GM18507 (cell line): ENCODE data around the gene FXYD3.
A peak's percentile ranks its signal among the peaks of the same experiment; 100 is the strongest.

Experiments used
- DNase-seq: peaks from one replicate; pipeline ENCODE4 v3.0.0; 2011; ENCODE audit warnings: low read depth; ENCODE audit not compliant: insufficient read length; ENCODE audit errors: extremely low spot score
- FAIRE-seq: peaks from 2 replicates; lab custom pipeline; 2011; peaks lifted over from hg19 to GRCh38; lab: Jason Lieb, UNC

FXYD3 gene, protein sequence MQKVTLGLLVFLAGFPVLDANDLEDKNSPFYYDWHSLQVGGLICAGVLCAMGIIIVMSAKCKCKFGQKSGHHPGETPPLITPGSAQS

GRCh38 chr19:35115177-35115951 is at the start of gene FXYD3:
Gene FXYD3 (plus strand): TSS chr19:35115823. CDS start chr19:35119377, 3,554 bp downstream.
- no peak for FAIRE-seq
- DNase-seq: no peak

GRCh38 chr19:35066121-35066520 is 49.5 kb upstream of the FXYD3 start:
- FAIRE-seq: no peak
- no peak for DNase-seq

DNA sequence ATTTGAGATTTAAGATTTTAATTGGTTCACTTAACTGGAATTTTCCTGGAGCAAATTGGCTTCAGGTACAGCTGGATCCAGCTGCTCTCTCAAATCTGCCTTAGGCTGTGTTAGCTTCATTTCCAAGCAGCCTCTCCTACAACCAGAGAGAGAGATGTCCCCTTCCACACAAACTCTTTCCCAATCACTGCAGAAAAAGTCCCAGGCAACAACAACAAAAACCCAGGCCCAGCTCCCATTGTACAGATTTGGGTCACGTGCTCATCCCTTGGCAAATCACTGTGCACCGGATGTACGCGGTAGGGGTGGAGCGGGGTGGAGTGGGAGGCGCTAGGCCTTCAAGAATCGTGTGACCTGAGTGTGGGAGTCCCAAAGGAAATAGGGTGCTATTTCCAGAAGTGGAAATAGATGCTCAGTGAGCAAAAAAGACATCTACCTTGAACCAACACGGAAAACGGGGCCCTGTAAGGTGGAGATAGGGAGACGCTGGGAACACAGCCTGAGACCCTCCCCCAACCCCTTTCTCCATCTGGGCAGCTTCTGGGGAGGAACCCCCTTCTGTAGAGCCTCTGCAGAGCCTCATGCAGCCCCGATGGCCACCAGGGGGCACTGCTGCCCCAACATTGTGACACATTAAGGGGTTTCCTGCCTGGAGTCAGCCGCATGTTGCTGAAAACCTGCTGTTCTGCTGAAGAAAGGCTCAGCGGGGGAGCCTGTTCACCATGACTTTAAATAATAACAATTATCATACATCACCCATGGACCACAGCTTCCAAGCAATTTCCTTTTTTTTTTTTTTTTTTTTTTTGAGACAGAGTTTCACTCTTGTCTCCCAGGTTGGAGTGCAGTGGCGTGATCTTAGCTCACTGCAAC is 48.7 kb upstream of the FXYD3 start:
- DNase-seq (peak; percentile 80), FAIRE-seq (peak; percentile 96)

DNA sequence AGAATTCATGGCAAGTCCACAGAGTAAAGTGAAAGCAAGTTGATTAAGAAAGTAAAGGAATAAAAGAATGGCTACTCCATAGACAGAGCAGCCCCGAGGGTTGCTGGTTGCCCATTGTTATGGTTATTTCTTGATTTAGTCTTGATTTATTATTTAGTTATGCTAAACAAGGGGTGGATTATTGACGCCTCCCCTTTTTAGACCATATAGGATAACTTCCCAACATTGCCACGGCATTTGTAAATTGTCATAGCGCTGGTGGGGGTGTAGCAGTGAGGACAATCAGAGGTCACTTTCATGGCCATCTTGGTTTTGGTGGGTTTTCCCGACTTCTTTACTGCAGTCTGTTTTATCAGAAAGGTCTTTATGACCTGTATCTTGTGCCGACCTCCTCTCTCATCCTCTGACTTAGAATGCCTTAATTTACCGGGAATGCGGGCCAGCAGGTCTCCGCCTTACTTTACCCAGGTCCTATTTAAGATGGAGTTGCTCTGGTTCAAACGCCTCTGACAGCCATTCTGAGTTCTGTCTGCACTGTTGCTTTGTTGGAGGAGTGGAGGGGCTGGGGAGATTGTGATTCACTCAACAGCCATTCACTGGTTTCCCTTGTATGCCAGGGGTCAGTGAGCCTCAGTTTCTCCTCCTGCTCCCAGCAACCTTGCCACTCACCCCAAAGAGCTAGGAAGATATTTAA is 46.5 kb upstream of the FXYD3 start:
- no peak for DNase-seq
- no peak for FAIRE-seq

- no peak for DNase-seq
Observed at GRCh38 chr19:35069696-35070095, 45.9 kb upstream of the FXYD3 start.

DNA sequence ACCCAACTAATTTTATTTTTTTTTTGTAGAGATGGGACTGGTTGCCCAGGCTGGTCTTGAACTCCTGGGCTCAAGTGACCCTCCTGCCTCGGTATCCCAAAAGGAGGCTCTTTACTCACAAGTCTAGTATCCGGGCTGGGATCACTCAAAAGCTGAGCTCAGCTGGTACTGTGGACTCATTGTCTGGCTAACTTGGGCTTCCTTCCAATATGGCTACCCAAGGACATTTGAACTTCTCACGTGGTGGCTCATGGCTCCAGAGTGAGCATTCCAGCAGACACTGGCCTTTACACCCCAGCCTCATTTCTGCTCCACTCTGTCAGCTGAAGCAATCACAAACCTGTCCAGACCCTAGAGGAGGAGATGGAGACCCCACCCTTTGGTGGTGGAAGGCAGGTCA is 45.2 kb upstream of the FXYD3 start:
- no peak for FAIRE-seq
- no peak for DNase-seq

More at GRCh38 chr19:35069696-35070095, 45.9 kb upstream of the FXYD3 start:
- FAIRE-seq: no peak

DNA sequence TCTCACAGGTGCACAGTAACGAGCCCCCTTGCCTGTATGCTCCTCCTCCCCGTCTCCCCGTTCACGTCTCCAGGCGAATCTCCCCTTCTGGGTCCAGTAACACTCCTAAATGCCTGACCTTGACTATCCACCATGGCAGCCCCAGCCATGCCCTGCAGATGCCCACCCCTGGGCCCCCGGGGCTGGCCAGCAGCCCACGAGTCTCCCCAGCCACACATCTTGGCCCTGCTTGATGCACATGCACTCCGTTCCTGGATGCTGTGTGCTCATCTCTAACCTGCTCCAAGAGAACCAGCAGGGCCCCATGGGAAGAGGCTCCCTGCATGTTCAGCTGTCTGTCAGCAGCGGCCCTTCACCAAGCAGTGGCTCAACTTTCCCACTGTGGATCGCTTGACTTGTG is 42.1 kb upstream of the FXYD3 start:
- DNase-seq: no peak

DNA sequence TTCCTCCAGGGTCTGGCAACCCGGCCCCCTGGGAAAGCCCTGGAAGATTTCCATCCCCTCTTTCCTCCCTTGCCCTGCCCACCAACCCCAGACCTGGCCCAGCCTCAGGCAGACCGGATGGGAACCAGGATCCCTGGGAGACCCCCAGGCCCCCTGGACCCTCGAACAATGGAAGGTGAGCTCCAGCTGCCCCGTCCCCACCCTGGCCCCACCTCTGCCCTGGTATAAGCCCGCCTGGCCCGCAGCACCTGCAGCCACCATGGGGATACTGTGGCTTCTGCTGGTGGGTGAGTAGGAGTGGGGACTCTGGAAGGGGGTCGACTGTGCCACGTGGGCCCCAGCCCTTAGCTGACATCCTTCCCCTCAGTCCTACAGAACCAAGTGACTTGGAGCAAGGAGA is 41.7 kb upstream of the FXYD3 start:
- no peak for DNase-seq
- no peak for FAIRE-seq

More for the DNA sequence above, 42.1 kb upstream of the FXYD3 start:
- FAIRE-seq: no peak

DNA sequence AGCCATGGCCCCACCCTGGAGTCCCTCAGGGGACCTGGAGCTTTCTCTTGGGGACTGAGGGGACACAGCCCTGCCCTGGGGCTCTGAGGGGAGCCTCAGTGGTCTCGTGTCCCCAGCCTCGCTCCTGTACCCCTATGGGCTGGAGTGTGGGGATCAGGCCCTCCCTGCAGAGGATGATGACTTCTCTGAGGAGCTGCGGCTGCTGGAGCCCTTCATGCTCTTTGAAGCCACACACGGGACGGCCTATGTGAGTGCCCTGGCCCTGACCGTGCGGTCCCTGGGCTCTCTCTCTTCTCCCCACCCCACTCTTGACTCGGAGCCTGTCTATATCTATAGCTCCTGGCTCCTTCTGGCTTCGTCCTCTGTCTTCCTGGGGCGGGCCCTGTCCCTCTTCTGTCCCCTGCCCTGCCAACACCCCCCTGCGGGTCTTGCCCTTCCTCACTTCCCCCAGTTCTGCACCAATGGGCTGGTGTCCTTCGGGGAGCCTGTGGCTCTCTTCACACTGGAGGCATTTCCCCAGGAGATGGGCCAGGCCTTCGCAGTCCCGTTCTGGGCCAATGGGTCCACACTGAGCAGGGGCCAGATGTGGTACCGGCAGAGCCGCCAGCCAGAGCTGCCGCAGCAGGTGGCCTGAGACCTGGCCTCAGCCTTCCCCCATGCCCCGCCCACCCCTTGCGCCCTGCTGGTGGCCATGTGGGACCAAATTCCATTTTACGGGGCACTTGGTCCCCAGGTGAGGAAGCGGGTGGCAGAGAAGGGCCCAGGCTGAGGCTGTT is 41.0 kb upstream of the FXYD3 start:
- DNase-seq (no peak), FAIRE-seq (no peak)

DNA sequence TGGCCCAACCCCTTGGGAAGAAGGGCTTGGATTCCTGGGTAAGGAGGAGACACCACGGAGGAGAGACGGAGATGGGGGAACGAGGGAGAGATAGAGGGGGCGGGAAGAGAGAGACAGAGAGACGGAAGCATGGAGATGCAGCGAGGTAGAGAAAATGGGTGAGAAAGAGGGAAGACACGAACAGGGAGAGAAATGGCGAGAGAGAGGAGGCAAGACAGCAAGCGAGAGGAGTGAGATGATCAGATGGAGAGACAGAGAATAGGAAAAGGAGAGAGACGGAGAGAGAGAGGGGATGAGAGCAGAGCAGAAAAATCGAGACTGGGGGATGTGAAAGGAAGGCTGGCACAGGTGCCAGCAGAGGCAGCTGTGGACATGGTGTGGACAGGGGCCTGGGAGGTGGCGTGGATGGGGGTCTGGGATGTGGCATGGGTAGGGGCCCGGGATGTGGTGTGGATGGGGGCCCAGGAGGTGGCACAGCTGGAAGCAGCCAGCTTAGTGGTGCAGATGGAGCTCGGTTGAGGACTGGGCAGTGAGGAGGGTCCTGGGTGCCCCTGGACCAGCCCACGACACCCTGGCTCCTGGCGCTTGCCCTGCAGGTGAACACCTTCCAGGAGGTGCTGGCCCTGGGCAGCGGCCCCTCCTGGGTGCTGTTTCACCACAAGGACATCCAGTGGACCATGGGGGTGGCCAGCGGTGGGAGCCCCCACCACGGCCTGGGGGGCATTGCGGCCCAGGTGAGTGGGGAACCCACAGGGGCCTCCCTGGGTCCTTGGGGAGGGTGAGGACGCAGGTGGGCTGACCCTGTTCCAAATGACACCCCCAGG is 40.2 kb upstream of the FXYD3 start:
- FAIRE-seq: no peak
- no peak for DNase-seq

DNA sequence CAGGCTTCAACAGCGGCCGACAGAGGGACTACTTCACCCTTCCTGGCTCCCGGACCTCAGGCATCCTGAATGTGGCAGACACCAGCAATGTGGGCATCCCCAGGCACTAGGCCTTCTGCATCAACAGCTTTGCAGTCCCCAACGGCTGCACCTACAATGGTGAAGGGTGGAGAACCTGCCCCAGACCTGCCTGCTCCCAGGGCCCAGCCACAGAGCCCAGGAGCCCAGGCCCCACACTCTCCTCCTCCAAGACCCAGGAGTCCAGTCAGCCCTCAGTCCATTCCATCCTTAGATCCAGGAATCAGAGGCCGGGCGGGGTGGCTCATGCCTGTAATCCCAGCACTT is 39.6 kb upstream of the FXYD3 start:
- FAIRE-seq (no peak), DNase-seq (no peak)

DNA sequence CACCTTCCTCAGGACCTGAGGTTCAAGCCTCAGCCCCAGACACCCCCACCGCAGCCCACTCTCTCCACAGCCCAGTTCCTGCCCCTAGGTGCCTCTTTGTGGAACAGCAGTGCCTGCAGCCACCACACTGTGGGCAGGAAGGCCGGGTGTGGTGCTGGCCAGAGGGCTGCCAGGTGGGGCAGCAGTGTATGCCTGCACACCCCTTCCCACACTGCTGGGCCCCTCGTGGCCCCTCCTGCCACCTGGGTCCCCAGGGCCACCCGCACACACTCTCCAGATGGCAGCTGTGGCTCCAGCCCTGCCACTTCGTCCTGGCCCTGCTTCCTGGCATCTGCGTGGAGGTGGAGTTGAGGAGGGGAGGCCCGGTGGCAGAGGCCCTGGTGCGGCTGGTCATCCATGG is 39.0 kb upstream of the FXYD3 start:
- FAIRE-seq: no peak
- no peak for DNase-seq

- FAIRE-seq (no peak), DNase-seq (no peak)
Observed at GRCh38 chr19:35077411-35078223, 38.0 kb upstream of the FXYD3 start.

- FAIRE-seq: no peak
- no peak for DNase-seq
Observed at GRCh38 chr19:35079826-35080225, 35.8 kb upstream of the FXYD3 start.

DNA sequence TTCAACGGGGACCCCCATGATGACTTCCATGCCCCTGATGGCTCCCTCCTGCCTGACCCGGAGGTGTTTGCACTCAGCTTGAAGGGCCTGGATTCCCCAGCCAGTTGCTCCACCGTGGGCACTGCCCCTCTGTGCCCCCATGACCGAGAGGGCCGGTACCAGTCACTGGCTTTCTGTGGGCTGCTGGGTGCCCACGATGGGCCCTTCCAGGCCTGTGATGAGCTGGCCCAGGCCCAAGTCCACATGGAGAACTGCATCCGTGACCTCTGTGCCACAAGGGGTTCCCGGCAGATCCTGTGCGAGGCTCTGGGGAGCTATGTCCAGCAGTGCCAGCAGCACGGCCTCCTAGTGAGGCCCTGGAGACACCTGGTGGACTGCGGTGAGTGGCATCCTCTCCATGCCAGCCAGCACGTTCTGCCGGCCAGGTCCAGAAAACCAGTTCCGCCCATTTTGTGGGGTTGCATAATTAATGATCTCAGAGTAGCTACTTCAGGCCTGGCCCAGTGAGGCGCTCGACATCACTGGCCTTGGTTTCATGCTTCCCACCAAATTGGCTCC is 34.9 kb upstream of the FXYD3 start:
- FAIRE-seq (no peak), DNase-seq (no peak)

GRCh38 chr19:35081201-35081600 is 34.4 kb upstream of the FXYD3 start:
- FAIRE-seq (no peak), DNase-seq (no peak)

GRCh38 chr19:35083691-35084508 is 31.7 kb upstream of the FXYD3 start:
- DNase-seq: no peak
- peak; percentile 21 for FAIRE-seq
